GM12892 (cell line): ENCODE measurements around the gene PTGR2.

ENCODE experiments used
- POLR2A ChIP-seq: IDR thresholded peaks from 2 replicates; pipeline ENCODE4 v1.6.1; 2011; ENCODE audit warnings: low read depth, low read length, control low read depth
- POLR2AphosphoS5 ChIP-seq: IDR thresholded peaks from 2 replicates; pipeline ENCODE4 v1.6.1; 2011; ENCODE audit warnings: low read depth, low read length, control low read depth

- TF ChIP-seq POLR2A (no peak), POLR2AphosphoS5 (no peak)
Observed at GRCh38 chr14:73903028-73903427, 51.4 kb downstream of the PTGR2 start.
